AG09319 (cell line): ENCODE results near the gene XPR1.

ENCODE experiments used
- DNase-seq: peaks from one replicate; pipeline ENCODE4 v3.0.0-alpha.2; 2010; ENCODE audit warnings: low read depth; ENCODE audit errors: extremely low read depth
- CTCF ChIP-seq: IDR thresholded peaks from 2 replicates; pipeline ENCODE4 v1.5.1; 2011; ENCODE audit warnings: low read depth, mild to moderate bottlenecking, inconsistent platforms, low read length, moderate library complexity

Gene XPR1

GRCh38 chr1:180937012-180937372 is 305.2 kb downstream of the XPR1 start:
- no peak for TF ChIP-seq CTCF
- no peak for DNase-seq

GRCh38 chr1:180937624-180938225 is 305.9 kb downstream of the XPR1 start:
- DNase-seq, result no peak
- TF ChIP-seq CTCF, result no peak

GRCh38 chr1:180939073-180939710 is 307.4 kb downstream of the XPR1 start:
- TF ChIP-seq CTCF, result no peak
- no peak for DNase-seq

GRCh38 chr1:180939711-180940103 is 307.9 kb downstream of the XPR1 start:
- DNase-seq, result no peak
- no peak for TF ChIP-seq CTCF
